K562 (cell line): ENCODE data around the gene ANO8. TPM values are rescaled to one million over a fixed set of nuclear protein-coding genes. Genes with fewer than 3 reads are reported as not detected.

Experiments
- ATAC-seq: fragments of 200-7000 bp; cut with Tn5 transposase; 3 replicates; pipeline ENCODE4 v1.9.1; 2020; ENCODE audit warnings: moderate library complexity
- BruUV-seq: library from RNA; stranded (reverse); fragments of 400-500 nt; replicated peaks from 2 replicates; lab custom pipeline; 2021; lab: Mats Ljungman, UMichigan
- CTCF ChIA-PET: fragments of 300-600 bp; formaldehyde crosslinking; extraction: SDS; loops from one replicate; lab custom pipeline; 2021; ENCODE audit warnings: low intra/inter-chr PET ratio; lab: Yijun Ruan, JAX
- POLR2A ChIA-PET: fragments of 300-600, 350-650 bp; sonication (Branson Sonifier 250); formaldehyde crosslinking; extraction: SDS; loops from one replicate; lab custom pipeline; 2021; ENCODE audit warnings: antibody characterized with exemption, inconsistent platforms; lab: Yijun Ruan, JAX
- DNase-seq, 4 experiments: peaks; one replicate each; pipeline versions ENCODE4 v3.0.0 to v3.0.0-alpha.2; 2011 to 2018; ENCODE audit warnings: low spot score in 3 of 4, mixed read lengths in 3 of 4; ENCODE audit errors: extremely low read depth in 1 of 4
- FAIRE-seq: peaks from 2 replicates; lab custom pipeline; 2011; peaks lifted over from hg19 to GRCh38; lab: Jason Lieb, UNC
- H2AFZ ChIP-seq: 2 replicates; pipeline ENCODE4 v1.6.0; 2011; ENCODE audit warnings: low read depth, low read length, control low read depth, inconsistent platforms
- H3K27ac ChIP-seq: fragments of 200-600 bp; 3 replicates; pipeline ENCODE4 v1.8.0; 2011; ENCODE audit warnings: low read depth, mild to moderate bottlenecking, control low read depth, inconsistent platforms, low read length, moderate library complexity, mixed read lengths; ENCODE audit errors: extremely low read depth
- H3K27me3 ChIP-seq, 2 experiments: fragments of 300-600 bp in 1 of 2; 2 replicates in 1 of 2; 3 replicates in 1 of 2; pipeline versions ENCODE4 v1.6.0 to v1.8.0; 2011; ENCODE audit warnings: inconsistent platforms in 2 of 2, low read length in 2 of 2, mild to moderate bottlenecking in 1 of 2, mixed read lengths in 1 of 2, moderate library complexity in 1 of 2; ENCODE audit not compliant: control insufficient read depth in 2 of 2, insufficient read depth in 2 of 2
- H3K36me3 ChIP-seq: fragments of 300-600 bp; 3 replicates; pipeline ENCODE4 v1.8.0; 2011; ENCODE audit warnings: mild to moderate bottlenecking, low read length, inconsistent platforms; ENCODE audit not compliant: control insufficient read depth, insufficient read depth
- H3K4me1 ChIP-seq, 2 experiments: fragments of 200-600 bp in 1 of 2; replicated peaks in 1 of 2; 2 replicates in 1 of 2; 3 replicates in 1 of 2; pipeline versions ENCODE4 v1.5.1 to v1.8.0; 2011; ENCODE audit warnings: inconsistent platforms in 2 of 2, low read length in 2 of 2, mild to moderate bottlenecking in 1 of 2, mixed read lengths in 1 of 2, moderate library complexity in 1 of 2; ENCODE audit not compliant: control insufficient read depth in 2 of 2, insufficient read depth in 2 of 2
- H3K4me2 ChIP-seq: 2 replicates; pipeline ENCODE4 v1.6.1; 2011; ENCODE audit warnings: low read length, control low read depth, inconsistent platforms, mixed read lengths; ENCODE audit not compliant: insufficient read depth
- H3K4me3 ChIP-seq: fragments of 200-600 bp; sonication (generic), shearing (Covaris generic); 2 replicates; pipeline ENCODE4 v1.5.1; 2016; ENCODE audit warnings: control low read depth, inconsistent platforms
- H3K79me2 ChIP-seq: fragments of 200-600 bp; 3 replicates; pipeline ENCODE4 v1.8.0; 2011; ENCODE audit warnings: low read length, inconsistent platforms; ENCODE audit not compliant: control insufficient read depth, insufficient read depth
- H3K9ac ChIP-seq, 2 experiments: 2 replicates each; pipeline versions ENCODE4 v1.6.0 to v1.6.1; 2011; ENCODE audit warnings: low read depth in 2 of 2, low read length in 2 of 2, control low read depth in 1 of 2, inconsistent platforms in 1 of 2, mild to moderate bottlenecking in 1 of 2, mixed read lengths in 1 of 2; ENCODE audit not compliant: insufficient read depth in 1 of 2
- H3K9me1 ChIP-seq: one replicate; pipeline ENCODE4 v1.6.0; 2011; ENCODE audit warnings: inconsistent platforms, mild to moderate bottlenecking, low read length, moderate library complexity; ENCODE audit not compliant: control insufficient read depth, insufficient read depth
- H3K9me3 ChIP-seq: replicated peaks from 2 replicates; pipeline ENCODE4 v1.5.1; 2011; ENCODE audit warnings: low read depth, low read length, inconsistent platforms; ENCODE audit not compliant: control insufficient read depth, insufficient read depth
- H4K20me1 ChIP-seq: replicated peaks from 2 replicates; pipeline ENCODE4 v1.6.1; 2011; ENCODE audit warnings: low read length, inconsistent platforms, mixed read lengths; ENCODE audit not compliant: control insufficient read depth, insufficient read depth
- CTCFL ChIP-seq: IDR thresholded peaks from 2 replicates; pipeline ENCODE4 v1.6.1; 2011; ENCODE audit warnings: borderline replicate concordance, low read depth, mild to moderate bottlenecking, moderate library complexity, low read length; ENCODE audit not compliant: insufficient read depth, poor library complexity, severe bottlenecking
- DNMT1 ChIP-seq: fragments of 450-650 bp; IDR thresholded peaks from 2 replicates; pipeline ENCODE4 v1.6.1; 2016; ENCODE audit warnings: antibody characterized with exemption, mild to moderate bottlenecking
- HCFC1 ChIP-seq: IDR thresholded peaks from 2 replicates; pipeline ENCODE4 v1.6.1; 2012; ENCODE audit warnings: low read depth, low read length, improper control_type of control experiment
- KLF13 ChIP-seq: fragments of 450-650 bp; IDR thresholded peaks from 2 replicates; pipeline ENCODE4 v1.6.1; 2016; ENCODE audit warnings: missing genetic modification characterization, low read depth, mild to moderate bottlenecking, missing compliant biosample characterization, moderate library complexity, borderline replicate concordance
- SNAPC5 ChIP-seq: fragments of 250-450 bp; sonication (Bioruptor Pico); IDR thresholded peaks from 2 replicates; pipeline ENCODE4 v1.8.0; 2021; ENCODE audit warnings: moderate library complexity, mild to moderate bottlenecking, inconsistent platforms
- ZNF707 ChIP-seq: fragments of 250-450 bp; sonication (Bioruptor Pico); conservative IDR thresholded peaks from 2 replicates; pipeline ENCODE4 v1.8.0; 2022; ENCODE audit warnings: inconsistent platforms, mild to moderate bottlenecking, moderate library complexity
- WGBS: fragments of 100-300 bp; shearing (Covaris generic); methylation state at CpG from one replicate; pipeline ENCODE4 v1.1.6; 2016; ENCODE audit warnings: low coverage, mixed read lengths; ENCODE audit not compliant: insufficient coverage; ENCODE audit errors: missing lambda C conversion rate; 5-methylcytosine and 5-hydroxymethylcytosine counted together
- in situ Hi-C: fragments of 300-500 bp; cut with MboI; formaldehyde crosslinking; loops from 4 replicates; pipeline ENCODE4 v1.15.0; 2018; ENCODE audit warnings: inconsistent platforms, mixed read lengths
- intact Hi-C: fragments of 100-400 bp; cut with micrococcal nuclease; formaldehyde crosslinking; loops from 2 replicates; pipeline ENCODE4 v1.14.2; 2022
- polyA plus RNA-seq, 8 experiments: library from polyadenylated mRNA; depleted of rRNA in 4 of 8; stranded (reverse) in 5 of 8; unstranded in 3 of 8; fragments of >200 nt; fragmentation: Nextera tagmentation in 2 of 8; fragmentation: Illumina TruSeq in 1 of 8; extraction: Ambion mirVana in 2 of 8; extraction: Trizol in 1 of 8; gene quantifications; 2 replicates each; pipeline versions ENCODE4 v1.2.1 to v1.2.3, GENCODE V29; 2011 to 2014; ENCODE audit warnings: inconsistent platforms in 1 of 8, missing spikeins in 1 of 8
- total RNA-seq, 7 experiments: library from RNA; depleted of rRNA in 6 of 7; stranded (reverse); fragments of >200 nt in 6 of 7; fragmentation: Illumina TruSeq in 2 of 7; extraction: Trizol in 2 of 7; gene quantifications; 2 replicates each; pipeline versions ENCODE4 v1.2.1 to v1.2.3, GENCODE V29; 2011 to 2021; ENCODE audit warnings: low replicate concordance in 1 of 7
- TF ChIP-seq, protein P1 (sequence below), 2 experiments: fragments of 450-650 bp in 1 of 2; sonication (generic) in 1 of 2; formaldehyde crosslinking; conservative IDR thresholded peaks; 2 replicates each; pipeline versions ENCODE4 v1.4.0 to v1.8.1; 2020 to 2022; ENCODE audit warnings: mild to moderate bottlenecking in 1 of 2, missing genetic modification reagents in 1 of 2
- TF ChIP-seq, protein P2 (sequence below): fragments of 150-350 bp; conservative IDR thresholded peaks from 2 replicates; pipeline ENCODE4 v1.6.1; 2014; ENCODE audit warnings: low read length

Gene ANO8
- total and polyA plus RNA-seq, 9 of the 15 experiments (the other 6 are each of a cell fraction or from before 2014, with no cell fraction given): 0.07 to 7.6 (median 2.3) TPM; not detected in 1

- ChIA-PET CTCF (no interaction called here), POLR2A (interaction anchor here (0.6 kb wide), 1 partner anchor 217 kb away, joined by 3 read pairs; no protein-coding TSS in a partner anchor)
- Histone ChIP-seq H3K9me1 (no peaks in the 10 kb centered on the region), H3K27ac (no peak overlapping the region), H3K9me3 (no peaks in the 10 kb centered on the region), H3K4me1 (no peaks in the 10 kb centered on the region; a peak in 1 of 5 replicates), H3K4me2 (no peak overlapping the region), H3K36me3 (no peaks in the 10 kb centered on the region), H4K20me1 (no peaks in the 10 kb centered on the region), H3K79me2 (no peaks in the 10 kb centered on the region), H3K9ac (peak overlapping the region in 1 of 2 experiments; percentile 45; a peak in 1 of 4 replicates), H2AFZ (no peak overlapping the region), H3K4me3 (no peak overlapping the region), H3K27me3 (peaks cover 14 to 29% of the 10 kb centered on the region in 2 experiments)
- TF ChIP-seq, protein P1, sequence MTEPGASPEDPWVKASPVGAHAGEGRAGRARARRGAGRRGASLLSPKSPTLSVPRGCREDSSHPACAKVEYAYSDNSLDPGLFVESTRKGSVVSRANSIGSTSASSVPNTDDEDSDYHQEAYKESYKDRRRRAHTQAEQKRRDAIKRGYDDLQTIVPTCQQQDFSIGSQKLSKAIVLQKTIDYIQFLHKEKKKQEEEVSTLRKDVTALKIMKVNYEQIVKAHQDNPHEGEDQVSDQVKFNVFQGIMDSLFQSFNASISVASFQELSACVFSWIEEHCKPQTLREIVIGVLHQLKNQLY (CRISPR knock-in tag; conservative IDR thresholded peaks at IDR 0.05): no peak
- no peak for TF ChIP-seq DNMT1
- FAIRE-seq (no peak), ATAC-seq (peak; percentile 46; the same call in 1 of the 3 replicates), DNase-seq (peak in 1 of 4 experiments; percentile 25)
- in situ Hi-C loops: no loop called here
- intact Hi-C loops: no loop called here
- WGBS: 18% methylated on average over 6 of the region's 7 CpGs
- no TSS peak for BruUV-seq
Measured at GRCh38 chr19:17358395-17358794, 23.7 kb upstream of the ANO8 start.

- DNase-seq (peak in 1 of 4 experiments; percentile 2), FAIRE-seq (no peak), ATAC-seq (no peak)
- peaks cover 0 to 3% of the 10 kb centered on the region in 2 experiments; a peak in 2 of 5 replicates for H3K4me1 ChIP-seq
- CTCF ChIA-PET: no interaction called here
- no peak overlapping the region for H2AFZ ChIP-seq
- no peaks in the 10 kb centered on the region for H4K20me1 ChIP-seq
- no TSS peak for BruUV-seq
- in situ Hi-C loops: no loop called here
- H3K79me2 ChIP-seq: no peaks in the 10 kb centered on the region
- no peak overlapping the region for H3K27ac ChIP-seq
- H3K4me3 ChIP-seq: no peak overlapping the region
- no peaks in the 10 kb centered on the region for H3K9me3 ChIP-seq
- 24% methylated on average over 11 of the region's 11 CpGs for WGBS
- no peaks in the 10 kb centered on the region for H3K36me3 ChIP-seq
- no peak overlapping the region for H3K4me2 ChIP-seq
- POLR2A ChIA-PET: interaction anchor here (0.6 kb wide), 1 partner anchor 217 kb away, joined by 3 read pairs; no protein-coding TSS in a partner anchor
- H3K9ac ChIP-seq: peak overlapping the region in 1 of 2 experiments; percentile 55; a peak in 1 of 4 replicates
- H3K27me3 ChIP-seq: peaks cover 15 to 35% of the 10 kb centered on the region in 2 experiments
- no peaks in the 10 kb centered on the region for H3K9me1 ChIP-seq
- intact Hi-C loops: no loop called here
- TF ChIP-seq ZNF707 (CRISPR knock-in tag) (no peak), HCFC1 (no peak), SNAPC5 (CRISPR knock-in tag) (no peak), KLF13 (tag) (no peak), CTCFL (no peak)
- TF ChIP-seq, protein P2, sequence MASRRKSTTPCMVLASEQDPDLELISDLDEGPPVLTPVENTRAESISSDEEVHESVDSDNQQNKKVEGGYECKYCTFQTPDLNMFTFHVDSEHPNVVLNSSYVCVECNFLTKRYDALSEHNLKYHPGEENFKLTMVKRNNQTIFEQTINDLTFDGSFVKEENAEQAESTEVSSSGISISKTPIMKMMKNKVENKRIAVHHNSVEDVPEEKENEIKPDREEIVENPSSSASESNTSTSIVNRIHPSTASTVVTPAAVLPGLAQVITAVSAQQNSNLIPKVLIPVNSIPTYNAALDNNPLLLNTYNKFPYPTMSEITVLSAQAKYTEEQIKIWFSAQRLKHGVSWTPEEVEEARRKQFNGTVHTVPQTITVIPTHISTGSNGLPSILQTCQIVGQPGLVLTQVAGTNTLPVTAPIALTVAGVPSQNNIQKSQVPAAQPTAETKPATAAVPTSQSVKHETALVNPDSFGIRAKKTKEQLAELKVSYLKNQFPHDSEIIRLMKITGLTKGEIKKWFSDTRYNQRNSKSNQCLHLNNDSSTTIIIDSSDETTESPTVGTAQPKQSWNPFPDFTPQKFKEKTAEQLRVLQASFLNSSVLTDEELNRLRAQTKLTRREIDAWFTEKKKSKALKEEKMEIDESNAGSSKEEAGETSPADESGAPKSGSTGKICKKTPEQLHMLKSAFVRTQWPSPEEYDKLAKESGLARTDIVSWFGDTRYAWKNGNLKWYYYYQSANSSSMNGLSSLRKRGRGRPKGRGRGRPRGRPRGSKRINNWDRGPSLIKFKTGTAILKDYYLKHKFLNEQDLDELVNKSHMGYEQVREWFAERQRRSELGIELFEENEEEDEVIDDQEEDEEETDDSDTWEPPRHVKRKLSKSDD: no peak
Measured at GRCh38 chr19:17357724-17358123, 23.1 kb upstream of the ANO8 start.
